HG02571 (cell line): ENCODE results near the gene FOXJ3.

Experiments used
- ATAC-seq: cut with Tn5 transposase; IDR thresholded peaks from one replicate; pipeline ENCODE4 v1.9.1; 2021; ENCODE audit warnings: mild to moderate bottlenecking, moderate library complexity; ENCODE audit not compliant: unreplicated experiment

FOXJ3 gene

GRCh38 chr1:42195841-42196240 lies 139.2 kb downstream of the FOXJ3 start:
- no peak for ATAC-seq

DNA sequence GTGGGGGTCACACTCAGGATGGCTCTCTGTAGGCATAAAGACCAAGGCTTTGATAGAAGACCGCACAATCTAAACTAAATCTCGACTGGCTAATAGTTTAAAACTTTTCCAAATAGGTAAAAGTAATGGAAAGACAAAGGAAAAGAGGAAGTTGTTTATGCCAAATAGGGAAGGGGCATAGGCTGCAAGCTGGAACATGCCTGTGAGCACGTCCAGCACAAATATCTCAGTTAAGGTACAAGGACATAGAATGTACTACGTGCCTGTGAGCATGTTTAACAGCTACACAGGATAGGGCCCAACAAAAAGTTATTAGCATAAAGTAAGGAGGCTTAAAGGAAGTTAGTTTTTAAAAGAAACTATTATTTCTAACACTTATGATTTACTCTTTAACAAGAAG lies 142.9 kb downstream of the FOXJ3 start:
- ATAC-seq = no peak

GRCh38 chr1:42191319-42191718 lies 143.7 kb downstream of the FOXJ3 start:
- no peak for ATAC-seq

- ATAC-seq = no peak
Observed at GRCh38 chr1:42189931-42190853, 144.8 kb downstream of the FOXJ3 start.

- ATAC-seq = no peak
Observed at GRCh38 chr1:42186152-42186551, 148.9 kb downstream of the FOXJ3 start.

- ATAC-seq = no peak
Observed at GRCh38 chr1:42184616-42185015, 150.4 kb downstream of the FOXJ3 start.

DNA sequence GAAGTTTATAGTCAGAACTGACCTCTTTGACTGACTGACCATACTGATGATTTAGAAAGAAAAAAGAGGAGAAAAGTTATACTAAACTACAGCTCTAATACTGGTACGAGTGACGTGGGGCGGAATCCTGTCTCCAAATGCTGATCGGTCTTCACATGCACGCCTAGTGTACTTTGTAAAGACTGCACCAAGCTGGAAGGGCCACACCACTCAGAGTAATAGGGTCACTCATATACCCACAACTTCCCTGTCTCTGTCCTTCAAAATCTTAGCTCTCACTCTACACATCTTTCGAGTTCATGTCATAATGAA lies 151.1 kb downstream of the FOXJ3 start:
- ATAC-seq = no peak

DNA sequence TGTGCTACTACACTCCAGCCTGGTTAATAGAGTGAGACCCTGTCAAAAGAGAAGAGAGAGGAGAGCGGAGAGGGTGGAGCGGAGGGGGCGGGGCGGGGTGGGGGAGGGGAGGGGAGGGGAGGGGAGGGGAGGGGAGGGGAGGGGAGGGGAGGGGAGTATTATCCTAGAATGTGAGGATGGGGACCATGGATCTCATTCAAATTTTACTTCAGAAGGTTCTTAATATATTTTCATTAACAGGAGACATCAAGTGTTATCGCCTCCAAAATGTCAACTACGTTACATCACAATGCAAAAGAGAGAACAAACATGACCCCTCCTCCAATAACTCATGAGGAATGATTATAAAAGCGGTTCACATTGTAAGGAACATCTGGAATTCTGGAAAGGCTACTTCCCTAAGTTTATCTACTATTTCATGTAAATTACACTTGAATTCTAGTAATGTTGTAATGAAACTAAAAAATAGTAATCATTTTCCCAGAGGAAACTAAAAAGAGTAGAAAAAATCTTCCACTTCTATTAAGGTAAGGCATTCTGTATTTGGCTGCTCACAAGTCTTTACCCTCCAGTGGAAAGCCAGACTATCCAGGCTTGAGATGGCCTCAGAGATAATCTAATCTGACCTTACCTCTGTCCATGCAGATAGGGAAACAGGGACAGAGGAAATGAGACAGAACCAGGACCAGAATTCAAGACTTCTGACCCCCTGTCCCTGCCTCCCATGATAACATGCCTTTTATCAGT lies 151.7 kb downstream of the FOXJ3 start:
- no peak for ATAC-seq

GRCh38 chr1:42181687-42182086 lies 153.3 kb downstream of the FOXJ3 start:
- no peak for ATAC-seq

DNA sequence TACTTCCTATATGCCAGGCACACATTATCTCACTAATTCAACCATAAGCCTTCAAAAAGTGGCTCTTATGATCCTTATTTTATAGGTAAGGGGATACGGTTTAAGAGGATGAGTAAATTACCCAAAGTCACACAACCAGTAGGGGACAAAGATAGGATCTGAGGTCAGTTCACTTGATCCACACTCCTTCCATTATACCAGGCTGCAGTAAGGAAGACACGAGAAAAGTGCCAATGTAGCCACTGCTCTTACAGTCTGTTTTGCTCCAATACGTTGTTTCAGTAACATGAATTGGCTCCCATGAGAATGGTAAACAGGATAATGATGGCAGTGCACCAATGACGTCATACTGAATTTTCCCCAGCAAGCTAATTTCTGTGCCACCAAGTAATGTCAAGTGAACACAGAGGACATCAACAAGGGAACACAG lies 155.1 kb downstream of the FOXJ3 start:
- no peak for ATAC-seq

DNA sequence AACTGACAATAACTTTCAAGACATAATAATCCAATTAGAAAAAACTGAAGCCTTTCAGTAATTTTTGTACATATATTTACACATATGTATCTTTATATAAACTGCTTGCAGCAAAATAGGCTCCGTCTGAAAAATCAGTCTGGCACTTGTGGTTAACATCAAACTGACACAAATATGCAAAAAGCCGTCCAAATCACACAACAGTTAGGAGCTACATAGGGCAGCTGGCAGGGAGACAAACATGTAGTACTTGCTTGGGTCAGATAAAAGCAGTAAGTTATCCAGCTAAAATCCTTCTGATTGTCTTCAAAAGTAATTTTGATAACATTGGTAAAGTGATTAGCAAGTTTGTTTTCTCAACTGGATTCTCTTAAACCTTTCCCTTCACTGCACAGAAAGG lies 155.8 kb downstream of the FOXJ3 start:
- no peak for ATAC-seq

- no peak for ATAC-seq
Observed at GRCh38 chr1:42178249-42178648, 156.8 kb downstream of the FOXJ3 start.

DNA sequence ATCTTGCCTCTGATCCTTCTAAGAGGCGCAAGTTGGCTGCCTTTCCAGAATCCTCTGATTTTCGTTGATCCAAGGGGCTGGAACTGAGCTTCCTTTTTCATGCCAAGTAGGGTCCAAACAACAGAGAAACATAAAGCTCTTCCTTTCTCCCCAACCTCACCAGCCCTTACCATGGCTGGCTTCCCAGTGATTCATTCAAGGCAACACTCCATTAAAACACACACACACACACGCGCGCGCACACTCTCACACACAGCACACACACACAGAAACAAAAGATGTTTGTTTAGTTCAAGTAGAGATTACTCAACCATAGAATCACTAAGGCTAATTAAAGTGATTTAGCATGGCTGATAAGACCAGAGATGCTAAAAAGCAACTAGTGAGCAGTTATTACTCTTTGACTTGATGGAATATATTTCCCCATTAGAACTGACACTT lies 157.5 kb downstream of the FOXJ3 start:
- no peak for ATAC-seq

GRCh38 chr1:42176902-42177519 lies 158.0 kb downstream of the FOXJ3 start:
- ATAC-seq = no peak

DNA sequence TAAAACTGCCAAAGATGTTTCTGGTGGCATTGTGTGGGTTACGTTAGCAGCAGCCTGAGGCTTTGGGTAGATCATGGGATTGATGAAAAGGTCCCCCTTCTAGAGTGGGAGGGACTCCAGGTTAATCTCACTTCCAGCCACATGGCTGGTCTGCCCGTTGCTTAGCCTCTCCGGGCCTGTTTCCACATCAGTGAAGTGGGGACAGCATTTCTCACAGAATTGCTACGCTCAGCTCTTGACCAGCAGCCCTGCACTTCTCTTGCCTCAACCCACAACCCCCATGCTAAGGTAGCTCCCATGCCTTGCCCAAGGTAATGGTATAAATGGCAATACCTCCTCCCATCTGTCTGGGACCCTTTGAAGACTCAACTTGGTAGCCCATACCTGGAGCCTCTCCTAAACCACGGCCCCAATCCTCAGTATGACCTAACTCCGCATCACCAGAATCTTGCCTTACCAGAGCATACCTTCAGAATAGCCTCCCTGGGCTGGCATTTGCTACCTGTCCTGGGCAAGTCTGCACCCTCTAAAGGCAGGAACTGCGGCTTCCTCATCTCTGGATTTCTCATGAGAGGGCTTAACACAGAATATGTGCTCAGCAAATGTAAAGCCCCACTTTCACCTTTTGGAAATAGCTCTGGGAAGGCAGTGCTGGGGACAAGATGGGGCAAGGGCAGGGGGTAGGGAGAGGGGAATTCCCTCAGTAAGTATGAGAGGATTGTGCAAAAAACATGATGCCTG lies 159.6 kb downstream of the FOXJ3 start:
- ATAC-seq = no peak

DNA sequence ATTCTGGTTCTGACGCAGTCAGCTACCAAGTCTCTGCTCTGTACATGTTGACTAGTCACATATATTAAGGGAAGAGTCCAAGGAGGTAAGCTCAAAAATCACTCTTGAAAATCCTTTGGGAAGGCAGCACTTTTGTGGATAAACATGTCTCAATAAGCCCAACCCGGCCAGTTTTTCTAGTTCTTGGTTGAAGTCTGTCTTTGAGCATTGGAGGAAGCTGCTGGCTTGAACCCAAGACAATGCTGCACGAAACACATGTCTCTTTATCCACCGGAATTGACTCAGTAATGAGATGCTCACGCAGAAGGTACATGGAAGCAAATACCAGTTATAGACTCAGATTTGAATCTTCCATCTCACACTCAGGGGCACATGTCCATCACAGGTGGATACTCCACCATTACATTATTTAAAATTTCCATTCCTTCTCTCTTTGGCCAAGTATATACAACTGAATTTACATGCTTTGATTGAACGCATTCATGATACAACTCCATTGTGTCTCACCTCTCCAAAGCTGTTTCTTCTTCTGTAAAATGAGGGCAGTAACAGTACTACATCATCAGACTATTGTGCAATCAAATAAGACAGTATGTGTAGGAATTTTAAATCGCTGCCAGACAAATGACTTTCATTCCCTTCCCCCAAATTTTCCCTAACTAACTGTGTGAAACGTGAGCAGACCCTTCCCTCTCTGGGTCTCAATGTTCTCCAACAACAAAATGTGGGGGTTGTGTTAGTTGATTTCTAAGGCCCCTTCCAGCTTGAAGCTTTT lies 160.9 kb downstream of the FOXJ3 start:
- no peak for ATAC-seq

- no peak for ATAC-seq
Observed at GRCh38 chr1:42173155-42173933, 161.7 kb downstream of the FOXJ3 start.

DNA sequence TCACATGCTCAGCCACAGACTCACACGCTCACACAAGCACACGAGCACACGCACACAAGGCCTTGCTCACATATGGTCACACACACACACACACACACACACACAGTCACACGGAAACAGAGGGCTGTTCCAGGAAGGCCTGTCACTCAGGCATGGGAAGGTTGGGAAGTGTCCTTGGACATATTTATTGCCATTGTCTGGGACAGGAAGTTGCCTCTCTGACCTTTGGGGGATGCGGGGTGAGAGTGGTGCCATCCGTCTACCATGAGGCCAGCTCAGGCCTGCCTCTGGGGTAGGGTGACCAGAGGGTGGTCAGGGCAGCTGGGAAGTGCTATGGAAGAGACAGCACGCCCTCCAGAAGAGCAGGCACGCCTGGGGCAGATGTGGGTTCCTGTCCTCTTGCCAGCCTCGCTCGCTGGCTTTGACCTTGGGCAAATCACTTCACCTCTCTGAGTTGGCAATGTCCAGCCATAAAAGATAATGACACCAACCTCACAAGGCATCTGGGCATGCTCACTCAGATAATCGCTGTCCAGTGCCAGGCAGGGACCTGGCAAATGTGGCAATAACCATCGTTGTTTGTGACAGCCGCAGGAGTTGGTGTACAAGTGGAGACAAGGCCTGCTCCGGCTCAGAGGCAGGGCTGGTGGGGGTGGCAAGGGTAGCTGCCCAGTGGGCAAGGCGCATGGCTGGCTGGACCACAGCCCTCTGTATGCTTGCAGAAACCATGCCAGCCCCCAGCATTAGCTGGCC lies 162.5 kb downstream of the FOXJ3 start:
- no peak for ATAC-seq
